ENCODE measurements around the gene ZNF554. TPM values are rescaled to one million over a fixed set of nuclear protein-coding genes. Genes with fewer than 3 reads are reported as not detected.

Gene ZNF554
- total and polyA plus RNA-seq, 4 experiments from 2014 or later: 0.72 to 10.5 (median 7.1) TPM

GRCh38 chr19:2837430-2837829 is 17.8 kb downstream of the ZNF554 start:
- POLR2A ChIA-PET (ENCODE audit: partially characterized antibody): no interaction called here
- Mint-ChIP-seq H3K27me3 (no peaks in the 10 kb centered on the region), H3K4me1 (peaks cover 2 to 15% (median 9%) of the 10 kb centered on the region in 4 donors), H3K36me3 (peaks cover 42 to 45% of the 10 kb centered on the region in 2 donors), H3K27ac (no peak overlapping the region), H3K9me3 (peaks cover 3 to 64% (median 47%) of the 10 kb centered on the region in 8 donors), H3K4me3 (no peak overlapping the region)
- H3K27ac ChIP-seq (ENCODE audit: low read depth, low read length): no peak overlapping the region
- H3K27me3 ChIP-seq (ENCODE audit: insufficient read depth, low read length): no peaks in the 10 kb centered on the region
- H3K4me1 ChIP-seq (ENCODE audit: insufficient read depth, low read length): peaks cover 12% of the 10 kb centered on the region
- intact Hi-C loops (cut with micrococcal nuclease): no loop called here
- no peak overlapping the region for H3K4me3 ChIP-seq (ENCODE audit: low read length in 2 of 2)
- CTCF ChIA-PET (ENCODE audit: partially characterized antibody): interaction anchor here (1.2 kb wide), 1 partner anchor 9 kb away, joined by 3 read pairs; no protein-coding TSS in a partner anchor
- H3K9me3 ChIP-seq (ENCODE audit: control insufficient read depth in 1 of 2, low read length in 2 of 2): peaks cover 5 to 17% of the 10 kb centered on the region in 2 donors
- DNase-seq: no peak
- H3K36me3 ChIP-seq (ENCODE audit: insufficient read depth, low read length): no peaks in the 10 kb centered on the region

GRCh38 chr19:2840794-2841791 is 21.4 kb downstream of the ZNF554 start, which contains the start of gene ZNF555:
TSS of gene ZNF555 (plus strand) at chr19:2841475. CDS start at chr19:2841573, 98 bp downstream.
- ChIA-PET CTCF (ENCODE audit: partially characterized antibody) (interaction anchor here (0.5 to 1.6 kb wide), 9 partner anchors 10 to 263 kb away, joined by 3 to 6 read pairs (median 4); no protein-coding TSS in a partner anchor), POLR2A (ENCODE audit: partially characterized antibody) (interaction anchor here (0.7 to 1.6 kb wide), 12 partner anchors 16 to 1406 kb away, joined by 3 to 9 read pairs (median 3); partner anchors contain the start of genes GADD45B, THOP1, TLE6 and UQCR11)
- H3K4me3 ChIP-seq (ENCODE audit: low read length in 2 of 2): peak within 1 kb of the TSS; percentile 69 to 76
- H3K27ac ChIP-seq (ENCODE audit: low read depth, low read length): peak within 1 kb of the TSS; percentile 66
- H3K27me3 Mint-ChIP-seq: no peaks in the 10 kb centered on the region
- H3K4me1 ChIP-seq (ENCODE audit: insufficient read depth, low read length): peaks cover 17% of the 10 kb centered on the region
- H3K9me3 Mint-ChIP-seq: peaks cover 3 to 28% (median 14%) of the 10 kb centered on the region in 8 donors
- no peaks in the 10 kb centered on the region for H3K36me3 ChIP-seq (ENCODE audit: insufficient read depth, low read length)
- H3K27ac Mint-ChIP-seq: peak within 1 kb of the TSS; percentile 81 to 93 (median 92)
- H3K4me1 Mint-ChIP-seq: peaks cover 7 to 32% (median 17%) of the 10 kb centered on the region in 4 donors
- H3K9me3 ChIP-seq (ENCODE audit: control insufficient read depth in 1 of 2, low read length in 2 of 2): no peaks in the 10 kb centered on the region
- DNase-seq: peak; percentile 96 to 99 (median 98)
- no peaks in the 10 kb centered on the region for H3K27me3 ChIP-seq (ENCODE audit: insufficient read depth, low read length)
- peaks cover 22 to 23% of the 10 kb centered on the region in 2 donors for H3K36me3 Mint-ChIP-seq
- peak within 1 kb of the TSS; percentile 90 to 99 (median 92) for H3K4me3 Mint-ChIP-seq
- intact Hi-C loops (cut with micrococcal nuclease): loop anchor here (1.0 kb wide), 3 partner anchors 22 to 101 kb away; partner anchors contain the start of genes SLC39A3, ZNF554 and ZNF57

- H3K27ac ChIP-seq (ENCODE audit: low read depth, low read length): peak overlapping the region; percentile 66
- peak overlapping the region in 2 of 7 donors; percentile 64 to 73 for H3K27ac Mint-ChIP-seq
Measured at GRCh38 chr19:2841855-2842574, 22.3 kb downstream of the ZNF554 start.

GRCh38 chr19:2845107-2845506 is 25.4 kb downstream of the ZNF554 start:
- Mint-ChIP-seq H3K4me3 (peak overlapping the region in 1 of 8 donors; percentile 31), H3K36me3 (peaks cover 20 to 26% of the 10 kb centered on the region in 2 donors), H3K27ac (no peak overlapping the region), H3K9me3 (peaks cover 0 to 8% (median 4%) of the 10 kb centered on the region in 8 donors), H3K4me1 (peaks cover 13 to 45% (median 27%) of the 10 kb centered on the region in 4 donors), H3K27me3 (no peaks in the 10 kb centered on the region)
- Histone ChIP-seq H3K4me3 (ENCODE audit: low read length in 2 of 2) (no peak overlapping the region), H3K27ac (ENCODE audit: low read depth, low read length) (no peak overlapping the region), H3K27me3 (ENCODE audit: insufficient read depth, low read length) (no peaks in the 10 kb centered on the region), H3K9me3 (ENCODE audit: control insufficient read depth in 1 of 2, low read length in 2 of 2) (no peaks in the 10 kb centered on the region), H3K4me1 (ENCODE audit: insufficient read depth, low read length) (peaks cover 23% of the 10 kb centered on the region), H3K36me3 (ENCODE audit: insufficient read depth, low read length) (no peaks in the 10 kb centered on the region)
- ChIA-PET CTCF (ENCODE audit: partially characterized antibody) (interaction anchor here (2.5 kb wide), 1 partner anchor 197 kb away, joined by 7 read pairs; no protein-coding TSS in a partner anchor), POLR2A (ENCODE audit: partially characterized antibody) (no interaction called here)
- intact Hi-C loops (cut with micrococcal nuclease): no loop called here
- no peak for DNase-seq

More at GRCh38 chr19:2841855-2842574, 22.3 kb downstream of the ZNF554 start:
- no peaks in the 10 kb centered on the region for H3K36me3 ChIP-seq (ENCODE audit: insufficient read depth, low read length)
- no peaks in the 10 kb centered on the region for H3K9me3 ChIP-seq (ENCODE audit: control insufficient read depth in 1 of 2, low read length in 2 of 2)
- ChIA-PET POLR2A (ENCODE audit: partially characterized antibody) (interaction anchor here (0.6 to 1.6 kb wide), 9 partner anchors 15 to 1405 kb away, joined by 3 to 9 read pairs (median 3); partner anchors contain the start of genes TLE6, YJU2, ZNF554 and ZNF57), CTCF (ENCODE audit: partially characterized antibody) (interaction anchor here (1.0 to 1.6 kb wide), 6 partner anchors 9 to 262 kb away, joined by 3 to 6 read pairs (median 4); no protein-coding TSS in a partner anchor)
- no peaks in the 10 kb centered on the region for H3K27me3 ChIP-seq (ENCODE audit: insufficient read depth, low read length)
- peak overlapping the region in 1 of 2 donors; percentile 76 for H3K4me3 ChIP-seq (ENCODE audit: low read length in 2 of 2)
- DNase-seq: no peak
- intact Hi-C loops (cut with micrococcal nuclease): loop anchor here (1.0 kb wide), 3 partner anchors 23 to 102 kb away; partner anchors contain the start of genes SLC39A3, ZNF554 and ZNF57
- Mint-ChIP-seq H3K27me3 (no peaks in the 10 kb centered on the region), H3K36me3 (peaks cover 17 to 20% of the 10 kb centered on the region in 2 donors), H3K9me3 (peaks cover 0 to 19% (median 5%) of the 10 kb centered on the region in 8 donors), H3K4me1 (peaks cover 7 to 39% (median 21%) of the 10 kb centered on the region in 4 donors), H3K4me3 (peak overlapping the region; percentile 73 to 87 (median 84))
- H3K4me1 ChIP-seq (ENCODE audit: insufficient read depth, low read length): peaks cover 17% of the 10 kb centered on the region

GRCh38 chr19:2846180-2846894 is 26.7 kb downstream of the ZNF554 start:
- Mint-ChIP-seq H3K4me1 (peaks cover 17 to 48% (median 28%) of the 10 kb centered on the region in 4 donors), H3K27ac (peak overlapping the region in 1 of 7 donors; percentile 63), H3K4me3 (no peak overlapping the region), H3K36me3 (peaks cover 24 to 37% of the 10 kb centered on the region in 2 donors), H3K27me3 (no peaks in the 10 kb centered on the region), H3K9me3 (peaks cover 0 to 18% (median 13%) of the 10 kb centered on the region in 8 donors)
- Histone ChIP-seq H3K9me3 (ENCODE audit: control insufficient read depth in 1 of 2, low read length in 2 of 2) (no peaks in the 10 kb centered on the region), H3K27ac (ENCODE audit: low read depth, low read length) (no peak overlapping the region), H3K4me1 (ENCODE audit: insufficient read depth, low read length) (peaks cover 22% of the 10 kb centered on the region), H3K36me3 (ENCODE audit: insufficient read depth, low read length) (peaks cover 2% of the 10 kb centered on the region), H3K4me3 (ENCODE audit: low read length in 2 of 2) (no peak overlapping the region), H3K27me3 (ENCODE audit: insufficient read depth, low read length) (no peaks in the 10 kb centered on the region)
- CTCF ChIA-PET (ENCODE audit: partially characterized antibody): interaction anchor here (2.5 kb wide), 1 partner anchor 198 kb away, joined by 7 read pairs; no protein-coding TSS in a partner anchor
- POLR2A ChIA-PET (ENCODE audit: partially characterized antibody): no interaction called here
- intact Hi-C loops (cut with micrococcal nuclease): no loop called here
- DNase-seq: no peak

GRCh38 chr19:2847507-2847906 is 27.8 kb downstream of the ZNF554 start:
- peaks cover 13 to 40% (median 23%) of the 10 kb centered on the region in 4 donors for H3K4me1 Mint-ChIP-seq
- peaks cover 30 to 49% of the 10 kb centered on the region in 2 donors for H3K36me3 Mint-ChIP-seq
- H3K4me3 ChIP-seq (ENCODE audit: low read length in 2 of 2): no peak overlapping the region
- H3K4me1 ChIP-seq (ENCODE audit: insufficient read depth, low read length): peaks cover 16% of the 10 kb centered on the region
- peaks cover 14% of the 10 kb centered on the region for H3K36me3 ChIP-seq (ENCODE audit: insufficient read depth, low read length)
- H3K27ac Mint-ChIP-seq: no peak overlapping the region
- no peak overlapping the region for H3K27ac ChIP-seq (ENCODE audit: low read depth, low read length)
- CTCF ChIA-PET (ENCODE audit: partially characterized antibody): interaction anchor here (0.9 kb wide), 1 partner anchor 199 kb away, joined by 3 read pairs; no protein-coding TSS in a partner anchor
- no peak overlapping the region for H3K4me3 Mint-ChIP-seq
- H3K9me3 Mint-ChIP-seq: peaks cover 0 to 29% (median 25%) of the 10 kb centered on the region in 8 donors
- no peak for DNase-seq
- POLR2A ChIA-PET (ENCODE audit: partially characterized antibody): no interaction called here
- no peaks in the 10 kb centered on the region for H3K27me3 Mint-ChIP-seq
- peaks cover 2 to 7% of the 10 kb centered on the region in 2 donors for H3K9me3 ChIP-seq (ENCODE audit: control insufficient read depth in 1 of 2, low read length in 2 of 2)
- intact Hi-C loops (cut with micrococcal nuclease): no loop called here
- H3K27me3 ChIP-seq (ENCODE audit: insufficient read depth, low read length): no peaks in the 10 kb centered on the region

Measured in CD4-positive, alpha-beta memory T cell (primary cell).